K562 (cell line): ENCODE data around the gene UBXN11. TPM values are rescaled to one million over a fixed set of nuclear protein-coding genes. Genes with fewer than 3 reads are reported as not detected.

Experiments used
- ATAC-seq: fragments of 200-7000 bp; cut with Tn5 transposase; 3 replicates; pipeline ENCODE4 v1.9.1; 2020; ENCODE audit warnings: moderate library complexity
- BruUV-seq: library from RNA; stranded (reverse); fragments of 400-500 nt; replicated peaks from 2 replicates; lab custom pipeline; 2021; lab: Mats Ljungman, UMichigan
- CTCF ChIA-PET: fragments of 300-600 bp; formaldehyde crosslinking; extraction: SDS; loops from one replicate; lab custom pipeline; 2021; ENCODE audit warnings: low intra/inter-chr PET ratio; lab: Yijun Ruan, JAX
- POLR2A ChIA-PET: fragments of 300-600, 350-650 bp; sonication (Branson Sonifier 250); formaldehyde crosslinking; extraction: SDS; loops from one replicate; lab custom pipeline; 2021; ENCODE audit warnings: antibody characterized with exemption, inconsistent platforms; lab: Yijun Ruan, JAX
- DNase-seq, 4 experiments: peaks; one replicate each; pipeline versions ENCODE4 v3.0.0 to v3.0.0-alpha.2; 2011 to 2018; ENCODE audit warnings: low spot score in 3 of 4, mixed read lengths in 3 of 4; ENCODE audit errors: extremely low read depth in 1 of 4
- FAIRE-seq: peaks from 2 replicates; lab custom pipeline; 2011; peaks lifted over from hg19 to GRCh38; lab: Jason Lieb, UNC
- H2AFZ ChIP-seq: 2 replicates; pipeline ENCODE4 v1.6.0; 2011; ENCODE audit warnings: low read depth, low read length, control low read depth, inconsistent platforms
- H3K27ac ChIP-seq: fragments of 200-600 bp; 3 replicates; pipeline ENCODE4 v1.8.0; 2011; ENCODE audit warnings: low read depth, mild to moderate bottlenecking, control low read depth, inconsistent platforms, low read length, moderate library complexity, mixed read lengths; ENCODE audit errors: extremely low read depth
- H3K27me3 ChIP-seq, 2 experiments: fragments of 300-600 bp in 1 of 2; 2 replicates in 1 of 2; 3 replicates in 1 of 2; pipeline versions ENCODE4 v1.6.0 to v1.8.0; 2011; ENCODE audit warnings: inconsistent platforms in 2 of 2, low read length in 2 of 2, mild to moderate bottlenecking in 1 of 2, mixed read lengths in 1 of 2, moderate library complexity in 1 of 2; ENCODE audit not compliant: control insufficient read depth in 2 of 2, insufficient read depth in 2 of 2
- H3K36me3 ChIP-seq: fragments of 300-600 bp; 3 replicates; pipeline ENCODE4 v1.8.0; 2011; ENCODE audit warnings: mild to moderate bottlenecking, low read length, inconsistent platforms; ENCODE audit not compliant: control insufficient read depth, insufficient read depth
- H3K4me1 ChIP-seq, 2 experiments: fragments of 200-600 bp in 1 of 2; replicated peaks in 1 of 2; 2 replicates in 1 of 2; 3 replicates in 1 of 2; pipeline versions ENCODE4 v1.5.1 to v1.8.0; 2011; ENCODE audit warnings: inconsistent platforms in 2 of 2, low read length in 2 of 2, mild to moderate bottlenecking in 1 of 2, mixed read lengths in 1 of 2, moderate library complexity in 1 of 2; ENCODE audit not compliant: control insufficient read depth in 2 of 2, insufficient read depth in 2 of 2
- H3K4me2 ChIP-seq: 2 replicates; pipeline ENCODE4 v1.6.1; 2011; ENCODE audit warnings: low read length, control low read depth, inconsistent platforms, mixed read lengths; ENCODE audit not compliant: insufficient read depth
- H3K4me3 ChIP-seq: fragments of 200-600 bp; sonication (generic), shearing (Covaris generic); 2 replicates; pipeline ENCODE4 v1.5.1; 2016; ENCODE audit warnings: control low read depth, inconsistent platforms
- H3K79me2 ChIP-seq: fragments of 200-600 bp; 3 replicates; pipeline ENCODE4 v1.8.0; 2011; ENCODE audit warnings: low read length, inconsistent platforms; ENCODE audit not compliant: control insufficient read depth, insufficient read depth
- H3K9ac ChIP-seq, 2 experiments: 2 replicates each; pipeline versions ENCODE4 v1.6.0 to v1.6.1; 2011; ENCODE audit warnings: low read depth in 2 of 2, low read length in 2 of 2, control low read depth in 1 of 2, inconsistent platforms in 1 of 2, mild to moderate bottlenecking in 1 of 2, mixed read lengths in 1 of 2; ENCODE audit not compliant: insufficient read depth in 1 of 2
- H3K9me1 ChIP-seq: one replicate; pipeline ENCODE4 v1.6.0; 2011; ENCODE audit warnings: inconsistent platforms, mild to moderate bottlenecking, low read length, moderate library complexity; ENCODE audit not compliant: control insufficient read depth, insufficient read depth
- H3K9me3 ChIP-seq: replicated peaks from 2 replicates; pipeline ENCODE4 v1.5.1; 2011; ENCODE audit warnings: low read depth, low read length, inconsistent platforms; ENCODE audit not compliant: control insufficient read depth, insufficient read depth
- H4K20me1 ChIP-seq: replicated peaks from 2 replicates; pipeline ENCODE4 v1.6.1; 2011; ENCODE audit warnings: low read length, inconsistent platforms, mixed read lengths; ENCODE audit not compliant: control insufficient read depth, insufficient read depth
- HDGF ChIP-seq: fragments of 450-650 bp; IDR thresholded peaks from 2 replicates; pipeline ENCODE4 v1.6.1; 2016
- NR1H2 ChIP-seq: sonication (generic); formaldehyde crosslinking; IDR thresholded peaks from 2 replicates; pipeline ENCODE4 v1.4.0; 2020; ENCODE audit warnings: mild to moderate bottlenecking, missing genetic modification reagents
- OTX1 ChIP-seq: fragments of 450-650 bp; formaldehyde crosslinking; IDR thresholded peaks from 2 replicates; pipeline ENCODE4 v1.4.0; 2022; ENCODE audit warnings: mild to moderate bottlenecking
- RBM25 ChIP-seq: fragments of 200-400 bp; formaldehyde crosslinking; IDR thresholded peaks from 2 replicates; pipeline ENCODE4 v1.6.1; 2018; ENCODE audit warnings: low read length, low read depth, moderate library complexity; ENCODE audit not compliant: severe bottlenecking
- SAP30 ChIP-seq: fragments of 200-600 bp; sonication (generic); IDR thresholded peaks from 2 replicates; pipeline ENCODE4 v1.6.1; 2012; ENCODE audit warnings: borderline replicate concordance, low read depth, mild to moderate bottlenecking, moderate library complexity, low read length, control low read depth, inconsistent platforms; ENCODE audit not compliant: insufficient read depth, poor library complexity, severe bottlenecking
- TEAD4 ChIP-seq, 2 experiments: sonication (generic) in 1 of 2; formaldehyde crosslinking in 1 of 2; IDR thresholded peaks; 2 replicates each; pipeline versions ENCODE4 v1.6.1 to v1.8.0; 2012 to 2022; ENCODE audit warnings: borderline replicate concordance in 1 of 2, inconsistent platforms in 1 of 2, low read length in 1 of 2, mild to moderate bottlenecking in 1 of 2, missing genetic modification reagents in 1 of 2
- U2AF2 ChIP-seq: fragments of 200-400 bp; formaldehyde crosslinking; optimal IDR thresholded peaks from 2 replicates; pipeline ENCODE3; 2017; ENCODE audit warnings: low read depth, mild to moderate bottlenecking, low read length
- XRCC5 ChIP-seq: fragments of 200-400 bp; formaldehyde crosslinking; IDR thresholded peaks from 2 replicates; pipeline ENCODE4 v1.6.1; 2017; ENCODE audit warnings: low read depth, mild to moderate bottlenecking, low read length
- WGBS: fragments of 100-300 bp; shearing (Covaris generic); methylation state at CpG from one replicate; pipeline ENCODE4 v1.1.6; 2016; ENCODE audit warnings: low coverage, mixed read lengths; ENCODE audit not compliant: insufficient coverage; ENCODE audit errors: missing lambda C conversion rate; 5-methylcytosine and 5-hydroxymethylcytosine counted together
- in situ Hi-C: fragments of 300-500 bp; cut with MboI; formaldehyde crosslinking; loops from 4 replicates; pipeline ENCODE4 v1.15.0; 2018; ENCODE audit warnings: inconsistent platforms, mixed read lengths
- intact Hi-C: fragments of 100-400 bp; cut with micrococcal nuclease; formaldehyde crosslinking; loops from 2 replicates; pipeline ENCODE4 v1.14.2; 2022
- polyA plus RNA-seq, 8 experiments: library from polyadenylated mRNA; depleted of rRNA in 4 of 8; stranded (reverse) in 5 of 8; unstranded in 3 of 8; fragments of >200 nt; fragmentation: Nextera tagmentation in 2 of 8; fragmentation: Illumina TruSeq in 1 of 8; extraction: Ambion mirVana in 2 of 8; extraction: Trizol in 1 of 8; gene quantifications; 2 replicates each; pipeline versions ENCODE4 v1.2.1 to v1.2.3, GENCODE V29; 2011 to 2014; ENCODE audit warnings: inconsistent platforms in 1 of 8, missing spikeins in 1 of 8
- total RNA-seq, 7 experiments: library from RNA; depleted of rRNA in 6 of 7; stranded (reverse); fragments of >200 nt in 6 of 7; fragmentation: Illumina TruSeq in 2 of 7; extraction: Trizol in 2 of 7; gene quantifications; 2 replicates each; pipeline versions ENCODE4 v1.2.1 to v1.2.3, GENCODE V29; 2011 to 2021; ENCODE audit warnings: low replicate concordance in 1 of 7
- TF ChIP-seq, protein P1 (sequence below): sonication (generic); formaldehyde crosslinking; IDR thresholded peaks from 2 replicates; pipeline ENCODE4 v1.8.0; 2023; ENCODE audit warnings: mild to moderate bottlenecking, missing genetic modification reagents
- TF ChIP-seq, protein P2 (sequence below): sonication (generic); formaldehyde crosslinking; IDR thresholded peaks from 2 replicates; pipeline ENCODE4 v1.8.0; 2022; ENCODE audit warnings: mild to moderate bottlenecking, missing genetic modification reagents

UBXN11 gene
- total and polyA plus RNA-seq, 9 of the 15 experiments (the other 6 are each of a cell fraction or from before 2014, with no cell fraction given): 0.48 to 34.3 (median 11.3) TPM

DNA sequence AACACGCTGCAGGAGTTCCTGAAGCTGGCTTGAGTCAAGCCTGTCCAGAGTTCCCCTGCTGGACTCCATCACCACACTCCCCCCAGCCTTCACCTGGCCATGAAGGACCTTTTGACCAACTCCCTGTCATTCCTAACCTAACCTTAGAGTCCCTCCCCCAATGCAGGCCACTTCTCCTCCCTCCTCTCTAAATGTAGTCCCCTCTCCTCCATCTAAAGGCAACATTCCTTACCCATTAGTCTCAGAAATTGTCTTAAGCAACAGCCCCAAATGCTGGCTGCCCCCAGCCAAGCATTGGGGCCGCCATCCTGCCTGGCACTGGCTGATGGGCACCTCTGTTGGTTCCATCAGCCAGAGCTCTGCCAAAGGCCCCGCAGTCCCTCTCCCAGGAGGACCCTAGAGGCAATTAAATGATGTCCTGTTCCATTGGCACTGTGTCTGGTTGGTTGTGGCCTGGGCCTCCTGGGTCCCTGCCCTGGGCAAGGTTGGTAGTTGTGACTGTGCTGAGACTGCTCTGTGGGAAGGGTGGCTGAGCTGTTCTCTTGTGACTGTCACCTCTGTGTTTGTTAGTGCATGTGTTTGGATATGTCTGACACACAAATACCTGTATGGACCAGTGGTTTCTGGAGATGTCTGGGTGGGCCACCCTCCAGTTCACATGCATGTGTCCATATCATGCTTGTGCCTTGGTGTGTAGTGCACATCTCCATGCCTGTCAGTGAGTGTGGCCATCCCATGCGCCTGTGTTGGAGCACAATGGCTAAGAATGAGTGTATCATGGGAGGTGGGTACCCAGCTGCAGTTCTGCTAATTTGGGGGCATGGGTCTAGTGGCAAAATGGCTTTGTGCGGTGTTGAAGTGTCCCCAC, 25.1 kb downstream of the UBXN11 start:
- H3K79me2 ChIP-seq: peaks cover 24% of the 10 kb centered on the region; the same call in 2 of the 3 replicates
- H2AFZ ChIP-seq: no peak overlapping the region
- H3K4me2 ChIP-seq: peak overlapping the region; percentile 85
- no peaks in the 10 kb centered on the region for H3K27me3 ChIP-seq
- BruUV-seq: TSS peak; percentile 76
- no peaks in the 10 kb centered on the region for H3K9me3 ChIP-seq
- peak in 1 of 4 experiments; percentile 14 for DNase-seq
- POLR2A ChIA-PET: interaction anchor here (0.6 to 1.6 kb wide), 7 partner anchors 10 to 411 kb away, joined by 3 to 6 read pairs (median 3); no protein-coding TSS in a partner anchor
- intact Hi-C loops (no loop called here), in situ Hi-C loops (no loop called here)
- no peak for ATAC-seq
- H3K36me3 ChIP-seq: peaks cover 66% of the 10 kb centered on the region
- H3K27ac ChIP-seq: no peak overlapping the region; the same call in 2 of the 3 replicates
- peak overlapping the region in 1 of 2 experiments; percentile 74; a peak in 2 of 4 replicates for H3K9ac ChIP-seq
- H4K20me1 ChIP-seq: 0 out of 2 replicates have a peak, but pooled peaks cover 4% of the 10 kb centered on the region
- FAIRE-seq: no peak
- H3K4me1 ChIP-seq: peaks cover 85% of the 10 kb centered on the region in 2 experiments
- no peak overlapping the region for H3K4me3 ChIP-seq
- CTCF ChIA-PET: no interaction called here
- 98% methylated on average over 5 of the region's 5 CpGs for WGBS
- peaks cover 5% of the 10 kb centered on the region for H3K9me1 ChIP-seq
- no peak for TF ChIP-seq RBM25
- no peak for TF ChIP-seq HDGF
- TF ChIP-seq, protein P1, sequence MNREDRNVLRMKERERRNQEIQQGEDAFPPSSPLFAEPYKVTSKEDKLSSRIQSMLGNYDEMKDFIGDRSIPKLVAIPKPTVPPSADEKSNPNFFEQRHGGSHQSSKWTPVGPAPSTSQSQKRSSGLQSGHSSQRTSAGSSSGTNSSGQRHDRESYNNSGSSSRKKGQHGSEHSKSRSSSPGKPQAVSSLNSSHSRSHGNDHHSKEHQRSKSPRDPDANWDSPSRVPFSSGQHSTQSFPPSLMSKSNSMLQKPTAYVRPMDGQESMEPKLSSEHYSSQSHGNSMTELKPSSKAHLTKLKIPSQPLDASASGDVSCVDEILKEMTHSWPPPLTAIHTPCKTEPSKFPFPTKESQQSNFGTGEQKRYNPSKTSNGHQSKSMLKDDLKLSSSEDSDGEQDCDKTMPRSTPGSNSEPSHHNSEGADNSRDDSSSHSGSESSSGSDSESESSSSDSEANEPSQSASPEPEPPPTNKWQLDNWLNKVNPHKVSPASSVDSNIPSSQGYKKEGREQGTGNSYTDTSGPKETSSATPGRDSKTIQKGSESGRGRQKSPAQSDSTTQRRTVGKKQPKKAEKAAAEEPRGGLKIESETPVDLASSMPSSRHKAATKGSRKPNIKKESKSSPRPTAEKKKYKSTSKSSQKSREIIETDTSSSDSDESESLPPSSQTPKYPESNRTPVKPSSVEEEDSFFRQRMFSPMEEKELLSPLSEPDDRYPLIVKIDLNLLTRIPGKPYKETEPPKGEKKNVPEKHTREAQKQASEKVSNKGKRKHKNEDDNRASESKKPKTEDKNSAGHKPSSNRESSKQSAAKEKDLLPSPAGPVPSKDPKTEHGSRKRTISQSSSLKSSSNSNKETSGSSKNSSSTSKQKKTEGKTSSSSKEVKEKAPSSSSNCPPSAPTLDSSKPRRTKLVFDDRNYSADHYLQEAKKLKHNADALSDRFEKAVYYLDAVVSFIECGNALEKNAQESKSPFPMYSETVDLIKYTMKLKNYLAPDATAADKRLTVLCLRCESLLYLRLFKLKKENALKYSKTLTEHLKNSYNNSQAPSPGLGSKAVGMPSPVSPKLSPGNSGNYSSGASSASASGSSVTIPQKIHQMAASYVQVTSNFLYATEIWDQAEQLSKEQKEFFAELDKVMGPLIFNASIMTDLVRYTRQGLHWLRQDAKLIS: no peak
- TF ChIP-seq NR1H2 (CRISPR knock-in tag): no peak
- TF ChIP-seq OTX1: no peak
- TF ChIP-seq XRCC5: no peak
- TF ChIP-seq SAP30: no peak
- no peak for TF ChIP-seq U2AF2
- TF ChIP-seq, protein P2, sequence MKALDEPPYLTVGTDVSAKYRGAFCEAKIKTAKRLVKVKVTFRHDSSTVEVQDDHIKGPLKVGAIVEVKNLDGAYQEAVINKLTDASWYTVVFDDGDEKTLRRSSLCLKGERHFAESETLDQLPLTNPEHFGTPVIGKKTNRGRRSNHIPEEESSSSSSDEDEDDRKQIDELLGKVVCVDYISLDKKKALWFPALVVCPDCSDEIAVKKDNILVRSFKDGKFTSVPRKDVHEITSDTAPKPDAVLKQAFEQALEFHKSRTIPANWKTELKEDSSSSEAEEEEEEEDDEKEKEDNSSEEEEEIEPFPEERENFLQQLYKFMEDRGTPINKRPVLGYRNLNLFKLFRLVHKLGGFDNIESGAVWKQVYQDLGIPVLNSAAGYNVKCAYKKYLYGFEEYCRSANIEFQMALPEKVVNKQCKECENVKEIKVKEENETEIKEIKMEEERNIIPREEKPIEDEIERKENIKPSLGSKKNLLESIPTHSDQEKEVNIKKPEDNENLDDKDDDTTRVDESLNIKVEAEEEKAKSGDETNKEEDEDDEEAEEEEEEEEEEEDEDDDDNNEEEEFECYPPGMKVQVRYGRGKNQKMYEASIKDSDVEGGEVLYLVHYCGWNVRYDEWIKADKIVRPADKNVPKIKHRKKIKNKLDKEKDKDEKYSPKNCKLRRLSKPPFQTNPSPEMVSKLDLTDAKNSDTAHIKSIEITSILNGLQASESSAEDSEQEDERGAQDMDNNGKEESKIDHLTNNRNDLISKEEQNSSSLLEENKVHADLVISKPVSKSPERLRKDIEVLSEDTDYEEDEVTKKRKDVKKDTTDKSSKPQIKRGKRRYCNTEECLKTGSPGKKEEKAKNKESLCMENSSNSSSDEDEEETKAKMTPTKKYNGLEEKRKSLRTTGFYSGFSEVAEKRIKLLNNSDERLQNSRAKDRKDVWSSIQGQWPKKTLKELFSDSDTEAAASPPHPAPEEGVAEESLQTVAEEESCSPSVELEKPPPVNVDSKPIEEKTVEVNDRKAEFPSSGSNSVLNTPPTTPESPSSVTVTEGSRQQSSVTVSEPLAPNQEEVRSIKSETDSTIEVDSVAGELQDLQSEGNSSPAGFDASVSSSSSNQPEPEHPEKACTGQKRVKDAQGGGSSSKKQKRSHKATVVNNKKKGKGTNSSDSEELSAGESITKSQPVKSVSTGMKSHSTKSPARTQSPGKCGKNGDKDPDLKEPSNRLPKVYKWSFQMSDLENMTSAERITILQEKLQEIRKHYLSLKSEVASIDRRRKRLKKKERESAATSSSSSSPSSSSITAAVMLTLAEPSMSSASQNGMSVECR (CRISPR knock-in tag): peak; percentile 78; the same call in 1 of the 2 replicates
- TF ChIP-seq TEAD4 (IDR thresholded peaks at IDR 0.05; ENCODE audit: low read length): no peak
- TF ChIP-seq TEAD4 (CRISPR knock-in tag; IDR thresholded peaks at IDR 0.05; ENCODE audit: borderline replicate concordance): 0 out of 2 replicates have a peak, but pooled peaks have one; percentile 49
